HUES6 (cell line): ENCODE results near the gene RSPH1.

Experiments
- H3K27ac ChIP-seq: 2 replicates; pipeline ENCODE4 v1.7.0; 2013; ENCODE audit warnings: low read depth, mild to moderate bottlenecking, low read length, inconsistent platforms
- H3K27me3 ChIP-seq: 2 replicates; pipeline ENCODE4 v1.6.1; 2013; ENCODE audit warnings: low read length; ENCODE audit not compliant: control insufficient read depth, insufficient read depth
- H3K36me3 ChIP-seq: 2 replicates; pipeline ENCODE4 v1.6.1; 2013; ENCODE audit warnings: low read length; ENCODE audit not compliant: control insufficient read depth, insufficient read depth
- H3K4me1 ChIP-seq: 2 replicates; pipeline ENCODE4 v1.6.1; 2013; ENCODE audit warnings: low read length; ENCODE audit not compliant: control insufficient read depth, insufficient read depth
- H3K4me3 ChIP-seq: 2 replicates; pipeline ENCODE4 v1.5.1; 2013; ENCODE audit warnings: low read depth, low read length
- H3K9ac ChIP-seq: one replicate; pipeline ENCODE4 v1.6.1; 2013; ENCODE audit warnings: mild to moderate bottlenecking, low read length
- H3K9me3 ChIP-seq: 2 replicates; pipeline ENCODE4 v1.6.1; 2013; ENCODE audit warnings: low read depth, low read length; ENCODE audit not compliant: control insufficient read depth, insufficient read depth

The RSPH1 gene

GRCh38 chr21:42512346-42513034 lies 16.5 kb upstream of the RSPH1 start:
- Histone ChIP-seq H3K27me3 (0 out of 2 replicates have a peak, but pooled peaks cover 6% of the 10 kb centered on the region), H3K9ac (no peak overlapping the region), H3K9me3 (no peaks in the 10 kb centered on the region), H3K36me3 (0 out of 2 replicates have a peak, but pooled peaks cover 3% of the 10 kb centered on the region), H3K4me3 (peak overlapping the region; percentile 53), H3K27ac (no peak overlapping the region), H3K4me1 (peaks cover 31% of the 10 kb centered on the region)

GRCh38 chr21:42509244-42509643 lies 13.2 kb upstream of the RSPH1 start:
- H3K27ac ChIP-seq, result no peak overlapping the region
- 0 out of 2 replicates have a peak, but pooled peaks cover 6% of the 10 kb centered on the region for H3K27me3 ChIP-seq
- H3K36me3 ChIP-seq, result no peaks in the 10 kb centered on the region
- peaks cover 6% of the 10 kb centered on the region; the same call in 1 of the 2 replicates for H3K4me1 ChIP-seq
- no peak overlapping the region for H3K9ac ChIP-seq
- no peak overlapping the region for H3K4me3 ChIP-seq
- H3K9me3 ChIP-seq, result no peaks in the 10 kb centered on the region

DNA sequence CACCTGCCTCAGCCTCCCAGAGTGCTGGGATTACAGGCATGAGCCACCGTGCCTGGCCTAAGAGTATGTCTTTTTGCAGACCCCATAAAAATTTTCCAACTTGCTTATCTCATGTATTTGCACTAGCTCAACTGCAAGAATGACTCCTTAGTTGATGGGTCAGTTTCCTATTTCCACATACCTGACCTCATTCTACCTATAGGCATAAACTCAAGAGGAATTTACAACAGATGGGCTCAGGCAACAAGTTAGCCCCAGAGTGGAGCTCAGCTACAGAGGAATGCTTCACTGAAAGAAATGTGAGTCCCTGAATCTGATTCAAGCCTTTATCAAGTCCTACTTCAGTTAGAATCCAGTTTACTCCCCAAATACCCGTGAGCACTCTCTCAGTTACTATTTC lies 12.3 kb upstream of the RSPH1 start:
- H3K4me1 ChIP-seq, result peaks cover 6% of the 10 kb centered on the region; the same call in 1 of the 2 replicates
- H3K4me3 ChIP-seq, result no peak overlapping the region
- H3K27me3 ChIP-seq, result 0 out of 2 replicates have a peak, but pooled peaks cover 6% of the 10 kb centered on the region
- H3K9ac ChIP-seq, result no peak overlapping the region
- no peaks in the 10 kb centered on the region for H3K9me3 ChIP-seq
- no peak overlapping the region for H3K27ac ChIP-seq
- H3K36me3 ChIP-seq, result no peaks in the 10 kb centered on the region

DNA sequence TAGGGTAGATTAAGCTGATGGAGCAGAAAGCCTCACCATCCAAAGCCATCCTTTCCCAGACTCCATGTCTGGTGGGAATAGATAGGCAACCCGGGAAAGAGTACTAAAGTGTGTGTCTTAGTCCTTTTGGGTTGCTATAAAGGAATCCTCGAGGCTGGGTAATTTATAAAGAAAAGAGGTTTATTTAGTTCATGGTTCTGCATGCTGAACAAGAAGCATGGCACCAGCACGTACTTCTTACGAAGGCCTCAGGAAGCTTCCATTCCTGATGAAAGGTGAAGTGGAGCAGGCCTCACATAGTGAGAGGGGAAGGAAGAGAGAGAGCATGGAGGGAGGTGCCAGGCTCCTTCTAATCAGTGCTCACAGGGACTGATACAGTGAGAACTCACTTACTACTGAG lies 11.4 kb upstream of the RSPH1 start:
- Histone ChIP-seq H3K4me1 (no peaks in the 10 kb centered on the region; the same call in 1 of the 2 replicates), H3K27me3 (no peaks in the 10 kb centered on the region), H3K9ac (no peak overlapping the region), H3K27ac (no peak overlapping the region), H3K4me3 (no peak overlapping the region), H3K36me3 (no peaks in the 10 kb centered on the region), H3K9me3 (no peaks in the 10 kb centered on the region)

GRCh38 chr21:42505090-42505726 lies 9.2 kb upstream of the RSPH1 start:
- Histone ChIP-seq H3K4me1 (no peaks in the 10 kb centered on the region; the same call in 1 of the 2 replicates), H3K27ac (no peak overlapping the region), H3K36me3 (no peaks in the 10 kb centered on the region), H3K9ac (no peak overlapping the region), H3K9me3 (no peaks in the 10 kb centered on the region), H3K27me3 (no peaks in the 10 kb centered on the region), H3K4me3 (no peak overlapping the region)

DNA sequence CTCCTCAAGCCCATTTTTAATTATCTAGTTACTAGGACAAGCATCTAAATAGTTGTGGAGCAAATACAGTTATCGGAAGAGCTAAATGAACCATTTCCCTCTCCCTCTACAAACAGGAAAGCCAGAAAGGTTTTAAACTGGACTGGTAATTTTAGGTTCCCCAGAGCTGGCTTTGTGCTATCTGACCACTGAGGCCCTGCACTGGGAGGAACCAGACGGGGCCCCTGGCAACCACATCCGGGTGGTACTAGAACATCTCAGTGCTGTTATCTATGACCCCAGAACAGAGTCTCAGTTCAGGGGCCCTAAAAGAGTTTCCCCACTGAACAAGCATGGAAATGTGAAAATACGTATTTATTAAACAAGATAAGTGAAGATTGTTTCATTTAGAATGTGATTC lies 7.7 kb upstream of the RSPH1 start:
- H3K36me3 ChIP-seq, result no peaks in the 10 kb centered on the region
- no peaks in the 10 kb centered on the region for H3K9me3 ChIP-seq
- no peak overlapping the region for H3K4me3 ChIP-seq
- H3K4me1 ChIP-seq, result peaks cover 6% of the 10 kb centered on the region; the same call in 1 of the 2 replicates
- no peak overlapping the region for H3K9ac ChIP-seq
- H3K27ac ChIP-seq, result no peak overlapping the region
- H3K27me3 ChIP-seq, result no peaks in the 10 kb centered on the region

- Histone ChIP-seq H3K4me1 (peaks cover 6% of the 10 kb centered on the region; the same call in 1 of the 2 replicates), H3K36me3 (no peaks in the 10 kb centered on the region), H3K27ac (no peak overlapping the region), H3K4me3 (no peak overlapping the region), H3K27me3 (peaks cover under 1% of the 10 kb centered on the region; the same call in 1 of the 2 replicates), H3K9me3 (no peaks in the 10 kb centered on the region), H3K9ac (no peak overlapping the region)
Observed at GRCh38 chr21:42500736-42501135, 4.7 kb upstream of the RSPH1 start.

- Histone ChIP-seq H3K9me3 (no peaks in the 10 kb centered on the region), H3K4me1 (peaks cover 9% of the 10 kb centered on the region; the same call in 1 of the 2 replicates), H3K36me3 (no peaks in the 10 kb centered on the region), H3K9ac (no peak overlapping the region), H3K27ac (no peak overlapping the region), H3K27me3 (peaks cover 6% of the 10 kb centered on the region; the same call in 1 of the 2 replicates), H3K4me3 (no peak overlapping the region)
Observed at GRCh38 chr21:42500225-42500624, 4.2 kb upstream of the RSPH1 start.

DNA sequence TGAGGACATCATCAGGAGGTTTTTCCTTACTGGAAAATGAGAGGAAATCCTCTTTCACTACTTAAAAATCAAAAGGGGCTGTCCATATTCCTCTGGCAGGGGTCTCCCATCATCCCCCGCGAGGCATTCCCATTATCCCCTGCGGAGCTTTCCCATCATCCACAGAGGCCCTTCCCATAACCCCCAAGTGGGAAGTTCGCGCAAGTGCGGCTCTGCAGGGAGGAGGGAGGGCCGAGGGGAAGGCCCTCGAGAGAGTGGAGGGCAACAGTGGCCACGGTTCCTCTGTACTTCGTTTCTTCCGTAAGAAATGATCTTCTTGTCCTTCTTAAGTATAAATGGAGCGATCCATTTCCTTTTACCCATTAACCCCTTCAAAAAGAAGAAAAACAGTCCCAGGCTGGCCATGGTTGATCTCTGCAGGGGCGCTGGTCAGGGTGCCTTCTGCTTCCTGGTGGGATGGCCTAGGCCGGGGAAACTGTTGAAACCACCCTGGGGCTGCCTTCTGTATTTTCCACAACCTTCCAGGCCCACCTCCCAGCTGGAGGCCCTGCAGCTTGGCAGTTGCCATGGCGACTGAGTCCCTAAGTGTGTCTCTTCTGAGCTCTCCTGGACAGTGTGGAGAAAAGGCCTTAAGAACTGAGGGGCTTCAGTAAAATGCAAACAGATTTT lies 3.6 kb upstream of the RSPH1 start:
- Histone ChIP-seq H3K9ac (no peak overlapping the region), H3K4me3 (no peak overlapping the region), H3K4me1 (peaks cover 9% of the 10 kb centered on the region; the same call in 1 of the 2 replicates), H3K36me3 (no peaks in the 10 kb centered on the region), H3K9me3 (no peaks in the 10 kb centered on the region), H3K27me3 (peaks cover 10% of the 10 kb centered on the region; the same call in 1 of the 2 replicates), H3K27ac (no peak overlapping the region)

DNA sequence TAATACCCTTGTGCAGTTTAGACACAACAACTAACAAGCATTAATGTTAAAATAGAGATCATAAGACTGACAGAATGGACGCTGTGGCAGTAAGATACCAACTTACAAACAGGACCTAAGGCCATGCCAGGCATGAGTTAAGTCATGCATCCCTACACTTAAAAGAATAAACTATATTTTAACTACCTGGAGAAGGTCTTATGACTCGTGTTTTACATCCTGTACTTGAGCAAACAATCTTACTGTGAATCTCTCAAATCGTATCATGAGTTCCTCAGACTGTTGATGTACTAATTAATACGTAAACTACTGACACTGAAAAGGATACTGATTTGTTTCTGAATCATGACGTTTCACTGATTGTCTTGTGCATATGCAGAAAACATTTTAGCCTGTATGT lies 2.0 kb upstream of the RSPH1 start:
- H3K9me3 ChIP-seq, result no peaks in the 10 kb centered on the region
- H3K4me1 ChIP-seq, result peaks cover 15% of the 10 kb centered on the region
- no peak overlapping the region for H3K4me3 ChIP-seq
- H3K36me3 ChIP-seq, result no peaks in the 10 kb centered on the region
- H3K9ac ChIP-seq, result no peak overlapping the region
- H3K27me3 ChIP-seq, result peaks cover 10% of the 10 kb centered on the region; the same call in 1 of the 2 replicates
- no peak overlapping the region for H3K27ac ChIP-seq

DNA sequence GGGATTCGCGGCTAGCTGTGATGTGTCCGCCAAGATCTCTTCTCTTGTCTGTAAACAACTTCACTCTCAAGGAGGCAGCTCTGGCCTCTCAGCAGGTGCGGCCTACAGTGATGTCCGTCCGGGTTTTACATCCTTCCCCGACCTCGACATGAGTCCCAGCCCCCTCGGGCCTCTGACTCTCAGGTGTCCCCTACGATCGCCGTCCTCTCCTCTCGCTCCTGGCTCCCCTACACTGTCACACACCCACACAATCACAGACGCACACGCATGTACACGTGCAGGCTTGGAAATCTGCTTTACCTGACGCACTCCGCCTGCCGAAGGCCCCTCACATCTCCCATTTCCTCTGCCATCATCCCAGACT lies 797 bp upstream of the RSPH1 start:
- Histone ChIP-seq H3K9me3 (no peaks in the 10 kb centered on the region), H3K27ac (no peak overlapping the region), H3K4me3 (peak overlapping the region; percentile 73), H3K4me1 (peaks cover 18% of the 10 kb centered on the region), H3K27me3 (peaks cover 10% of the 10 kb centered on the region; the same call in 1 of the 2 replicates), H3K36me3 (no peaks in the 10 kb centered on the region), H3K9ac (peak overlapping the region; percentile 62)
